BJ (cell line): ENCODE results near the gene TCF19. TPM values are rescaled to one million over a fixed set of nuclear protein-coding genes. Genes with fewer than 3 reads are reported as not detected.
"Not testable (repeated sequence)": the region's sequence is repeated elsewhere in the genome, so short reads cannot be mapped to it uniquely, and the experiment has no call there.

Experiments used
- CTCF ChIA-PET: fragments of 350-600 bp; formaldehyde crosslinking; extraction: SDS; loops from one replicate; lab custom pipeline; 2021; ENCODE audit warnings: antibody characterized with exemption, inconsistent platforms; lab: Yijun Ruan, JAX
- POLR2A ChIA-PET: fragments of 300-600 bp; sonication (Branson Sonifier 250); formaldehyde crosslinking; extraction: SDS; loops from one replicate; lab custom pipeline; 2021; ENCODE audit warnings: antibody characterized with exemption; lab: Charles Lee
- DNase-seq: peaks from one replicate; pipeline ENCODE4 v3.0.0-alpha.2; 2011; ENCODE audit warnings: low read depth
- H3K27me3 ChIP-seq: 2 replicates; pipeline ENCODE4 v1.6.0; 2011; ENCODE audit warnings: low read length; ENCODE audit not compliant: control insufficient read depth, insufficient read depth
- H3K36me3 ChIP-seq: 2 replicates; pipeline ENCODE4 v1.5.1; 2011; ENCODE audit warnings: low read length; ENCODE audit not compliant: control insufficient read depth, insufficient read depth
- H3K4me3 ChIP-seq: 2 replicates; pipeline ENCODE4 v1.5.1; 2011; ENCODE audit warnings: low read depth, mild to moderate bottlenecking, control low read depth, low read length
- CTCF ChIP-seq: IDR thresholded peaks from 2 replicates; pipeline ENCODE4 v1.5.1; 2011; ENCODE audit warnings: low read depth, mild to moderate bottlenecking, control low read depth, inconsistent platforms, low read length, moderate library complexity; ENCODE audit not compliant: insufficient read depth
- polyA plus RNA-seq: library from polyadenylated mRNA; depleted of rRNA; stranded (reverse); fragments of >200 nt; gene quantifications from 2 replicates; pipeline ENCODE4 v1.2.3, GENCODE V29; 2011

TCF19 gene
- polyA plus RNA-seq, 1 experiment = 10.4 TPM

DNA sequence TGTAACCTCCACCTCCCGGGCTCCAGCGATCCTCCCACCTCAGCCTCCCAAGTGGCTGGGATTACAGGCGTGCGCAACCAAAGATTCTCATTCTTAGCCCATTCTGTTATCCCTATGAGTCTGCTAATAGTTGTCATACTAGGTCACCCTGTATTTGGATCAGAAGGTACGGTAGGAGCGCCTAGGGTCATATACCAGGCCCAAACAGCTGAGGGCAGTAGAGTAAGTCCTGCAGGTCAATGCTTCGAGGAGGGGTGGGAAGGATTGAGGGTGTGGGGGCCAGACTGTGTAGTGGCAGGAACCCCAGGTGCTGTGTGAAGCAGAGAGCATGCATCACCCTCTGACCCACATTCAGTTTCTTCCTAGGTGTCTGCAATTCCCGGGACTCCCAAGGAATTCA, 34.8 kb downstream of the TCF19 start:
- TF ChIP-seq CTCF = no peak
- POLR2A ChIA-PET = no interaction called here
- CTCF ChIA-PET = interaction anchor here (0.7 to 14.8 kb wide), 13 partner anchors 12 to 278 kb away, joined by 3 to 201 read pairs (median 5); partner anchors contain the start of gene PSORS1C2
- no peak for DNase-seq
- Histone ChIP-seq H3K27me3 (no peaks in the 10 kb centered on the region), H3K4me3 (no peak overlapping the region), H3K36me3 (no peaks in the 10 kb centered on the region)

DNA sequence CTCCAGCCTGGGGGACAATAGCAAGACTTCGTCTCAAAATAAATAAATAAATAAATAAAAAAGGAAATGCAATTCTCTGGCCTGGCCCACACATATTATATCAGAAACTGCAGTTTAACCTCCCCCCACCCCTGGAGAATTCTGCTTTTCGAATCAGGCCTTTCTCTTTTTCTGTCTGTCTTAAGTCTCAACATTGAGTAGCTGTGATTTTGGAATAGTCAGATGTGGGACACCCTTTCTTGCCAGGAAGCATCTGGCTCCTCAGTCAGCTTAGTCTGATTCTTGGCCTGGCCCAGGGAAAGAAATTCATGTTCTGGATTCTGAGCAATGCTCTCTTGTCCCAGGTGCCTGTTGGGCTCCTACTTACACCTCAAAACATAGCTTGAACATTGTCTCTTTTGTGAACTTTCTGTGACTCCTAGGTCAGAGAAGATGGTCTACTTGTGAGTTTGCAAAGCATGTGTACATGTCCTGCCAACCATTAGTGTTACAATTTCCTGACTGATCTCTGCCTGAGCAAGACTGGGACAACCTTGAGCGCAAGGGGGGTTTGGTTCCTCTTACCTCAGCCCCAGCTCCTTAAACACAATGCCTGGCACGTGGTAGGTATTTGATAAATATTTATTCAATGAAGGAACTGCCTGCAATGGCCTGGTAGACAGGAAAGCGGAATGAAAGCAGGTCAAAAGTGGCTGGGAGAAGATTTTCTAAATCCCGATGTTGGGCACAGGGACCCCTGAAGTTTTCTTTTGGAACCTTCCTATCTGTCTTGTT, 35.9 kb downstream of the TCF19 start:
- no peak for TF ChIP-seq CTCF
- no peaks in the 10 kb centered on the region for H3K36me3 ChIP-seq
- H3K27me3 ChIP-seq = no peaks in the 10 kb centered on the region
- ChIA-PET CTCF (interaction anchor here (0.6 to 14.8 kb wide), 8 partner anchors 11 to 207 kb away, joined by 3 to 201 read pairs (median 4); partner anchors contain the start of gene PSORS1C2), POLR2A (no interaction called here)
- DNase-seq = no peak
- H3K4me3 ChIP-seq = no peak overlapping the region

DNA sequence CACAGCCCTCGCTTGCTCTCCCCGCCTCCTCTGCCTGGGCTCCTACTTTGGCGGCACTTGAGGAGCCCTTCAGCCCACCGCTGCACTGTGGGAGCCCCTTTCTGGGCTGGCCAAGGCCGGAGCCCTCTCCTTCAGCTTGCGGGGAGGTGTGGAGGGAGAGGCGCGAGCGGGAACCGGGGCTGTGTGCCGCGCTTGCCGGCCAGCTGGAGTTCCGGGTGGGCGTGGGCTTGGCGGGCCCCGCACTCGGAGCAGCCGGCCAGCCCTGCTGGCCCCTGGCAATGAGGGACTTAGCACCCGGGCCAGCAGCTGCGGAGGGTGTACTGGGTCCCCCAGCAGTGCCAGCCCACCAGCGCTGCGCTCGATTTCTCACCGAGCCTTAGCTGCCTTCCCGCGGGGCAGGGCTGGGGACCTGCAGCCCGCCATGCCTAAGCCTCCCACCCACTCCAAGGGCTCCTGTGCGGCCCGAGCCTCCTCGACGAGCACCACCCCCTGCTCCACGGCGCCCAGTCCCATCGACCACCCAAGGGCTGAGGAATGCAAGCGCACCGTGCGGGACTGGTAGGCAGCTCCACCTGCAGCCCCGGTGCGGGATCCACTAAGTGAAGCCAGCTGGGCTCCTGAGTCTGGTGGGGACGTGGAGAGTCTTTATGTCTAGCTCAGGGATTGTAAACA, 37.1 kb downstream of the TCF19 start:
- POLR2A ChIA-PET = not testable (repeated sequence)

GRCh38 chr6:31196251-31197022, 38.0 kb downstream of the TCF19 start:
- DNase-seq, H3K4me3 ChIP-seq, H3K36me3 ChIP-seq, POLR2A ChIA-PET, H3K27me3 ChIP-seq: not testable (repeated sequence)
- CTCF ChIA-PET = interaction anchor here (0.7 to 14.8 kb wide), 15 partner anchors 13 to 246 kb away, joined by 3 to 201 read pairs (median 4); partner anchors contain the start of gene PSORS1C2

More for the DNA sequence above, 37.1 kb downstream of the TCF19 start:
- H3K27me3 ChIP-seq, DNase-seq, H3K4me3 ChIP-seq, H3K36me3 ChIP-seq: not testable (repeated sequence)
- CTCF ChIA-PET = interaction anchor here (0.6 to 14.8 kb wide), 7 partner anchors 54 to 177 kb away, joined by 3 to 201 read pairs (median 4); partner anchors contain the start of gene PSORS1C2

- Histone ChIP-seq H3K36me3 (0 out of 2 replicates have a peak, but pooled peaks cover 1% of the 10 kb centered on the region), H3K27me3 (no peaks in the 10 kb centered on the region), H3K4me3 (peak overlapping the region; percentile 57)
- ChIA-PET POLR2A (no interaction called here), CTCF (interaction anchor here (0.6 to 14.8 kb wide), 17 partner anchors 11 to 706 kb away, joined by 3 to 201 read pairs (median 4); partner anchors contain the start of gene PSORS1C2)
- no peak for TF ChIP-seq CTCF
- peak; percentile 30 for DNase-seq
Observed at GRCh38 chr6:31197559-31198305, 39.3 kb downstream of the TCF19 start.

DNA sequence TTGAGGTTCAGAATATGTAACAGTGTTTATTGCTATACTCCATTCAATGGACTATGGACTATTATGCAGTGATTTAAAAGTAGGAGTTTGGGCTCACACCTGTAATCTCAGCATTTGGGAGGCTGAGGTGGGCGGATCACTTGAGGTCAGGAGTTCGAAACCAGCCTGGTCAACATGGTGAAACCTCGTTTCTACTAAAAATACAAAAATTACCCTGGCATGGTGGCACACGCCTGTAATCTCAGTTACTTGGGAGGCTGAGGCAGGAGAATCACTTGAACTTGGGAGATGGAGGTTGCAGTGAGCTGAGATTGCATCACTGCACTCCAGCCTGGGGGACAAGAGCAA, 40.7 kb downstream of the TCF19 start:
- DNase-seq, H3K4me3 ChIP-seq, H3K27me3 ChIP-seq, POLR2A ChIA-PET, H3K36me3 ChIP-seq: not testable (repeated sequence)
- CTCF ChIA-PET = interaction anchor here (1.4 to 14.8 kb wide), 2 partner anchors 28 to 167 kb away, joined by 4 to 201 read pairs; no protein-coding TSS in a partner anchor
